ENCODE measurements around the gene CTXN2. TPM values are rescaled to one million over a fixed set of nuclear protein-coding genes. Genes with fewer than 3 reads are reported as not detected.

Gene CTXN2
- total and polyA plus RNA-seq, 2 of the 4 experiments (the other 2 are of a cell fraction), result not detected

DNA sequence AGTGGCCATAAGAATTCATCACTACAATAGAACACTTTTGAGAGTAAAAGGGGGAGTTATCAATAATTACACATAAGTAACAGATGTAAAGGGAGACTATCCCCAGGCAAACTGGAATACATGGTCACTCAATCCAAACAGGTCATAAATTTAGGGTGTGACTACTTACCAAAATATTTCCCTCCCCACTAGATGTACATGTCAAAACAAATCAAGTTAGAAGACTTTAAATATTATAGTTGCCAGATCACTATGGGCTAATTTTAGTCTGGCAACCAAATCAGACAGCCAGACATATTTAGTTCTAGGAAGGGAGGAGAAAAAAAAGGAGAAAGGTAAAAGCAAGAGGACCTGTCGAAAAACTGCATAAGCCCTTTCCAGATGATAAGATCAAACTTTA, 47.6 kb upstream of the CTXN2 start:
- no peak overlapping the region for H4K91ac ChIP-seq (ENCODE audit: insufficient read depth, low read depth, low read length)
- DNase-seq (peak; percentile 24), ATAC-seq (ENCODE audit: low read depth) (no peak)
- BruUV-seq (replicated peaks), result no TSS peak
- POLR2A ChIA-PET (ENCODE audit: unreplicated experiment), result no interaction called here
- no peak overlapping the region for H2AK5ac ChIP-seq (ENCODE audit: low read depth, low read length)
- H2BK120ac ChIP-seq (ENCODE audit: low read depth, low read length), result peak overlapping the region; percentile 75; the same call in 1 of the 2 replicates
- no peak overlapping the region for H2AK9ac ChIP-seq (replicated peaks; ENCODE audit: low read depth, low read length, poor library complexity)
- no peak overlapping the region for H3K18ac ChIP-seq (ENCODE audit: low read depth, low read length)
- H3K9me3 ChIP-seq (ENCODE audit: control insufficient read depth, insufficient read depth, low read length), result no peaks in the 10 kb centered on the region
- WGBS, 2 experiments (ENCODE audit: extremely low coverage in 2 of 2, insufficient read length in 1 of 2), result no CpG with 5 or more reads among the region's 1 CpG
- H3K4ac ChIP-seq (ENCODE audit: low read depth, low read length), result no peak overlapping the region; the same call in 1 of the 2 replicates
- no peak overlapping the region for H3K14ac ChIP-seq (replicated peaks; ENCODE audit: low read depth, low read length)
- no peak overlapping the region for H4K5ac ChIP-seq (ENCODE audit: low read depth, low read length)
- peak overlapping the region; percentile 71 for H3K4me2 ChIP-seq (ENCODE audit: low read depth, low read length)
- no peak overlapping the region for H3K4me3 ChIP-seq (ENCODE audit: insufficient read depth, low read depth, low read length)
- H3K27ac ChIP-seq (ENCODE audit: insufficient read depth, low read length), result no peak overlapping the region
- H2BK20ac ChIP-seq (ENCODE audit: low read depth, low read length), result no peak overlapping the region
- no peaks in the 10 kb centered on the region for H3K36me3 ChIP-seq (ENCODE audit: control insufficient read depth, insufficient read depth, low read length)
- H3K4me1 ChIP-seq (ENCODE audit: control insufficient read depth, insufficient read depth, low read length), result no peaks in the 10 kb centered on the region; the same call in none of the 2 replicates
- peak overlapping the region in 1 of 2 experiments; percentile 46; a peak in 1 of 4 replicates for H4K8ac ChIP-seq (ENCODE audit: low read depth in 2 of 2, low read length in 2 of 2)
- H3K56ac ChIP-seq (ENCODE audit: extremely low read depth, insufficient read depth, low read length), result no peak overlapping the region
- TF ChIP-seq MXI1 (IDR thresholded peaks at IDR 0.05; ENCODE audit: borderline replicate concordance, low read depth, low read length) (no peak), MAFK (IDR thresholded peaks at IDR 0.05; ENCODE audit: low read depth, low read length) (no peak), ELK1 (IDR thresholded peaks at IDR 0.05; ENCODE audit: borderline replicate concordance, low read depth, low read length) (no peak), BHLHE40 (IDR thresholded peaks at IDR 0.05; ENCODE audit: low read depth, low read length) (no peak), CHD1 (IDR thresholded peaks at IDR 0.05; ENCODE audit: low read depth, low read length) (no peak), RFX5 (IDR thresholded peaks at IDR 0.05; ENCODE audit: low read depth, low read length) (no peak), SMC3 (IDR thresholded peaks at IDR 0.05; ENCODE audit: low read depth, low read length) (no peak), CEBPB (IDR thresholded peaks at IDR 0.05; ENCODE audit: low read depth, low read length) (no peak), FOS (IDR thresholded peaks at IDR 0.05; ENCODE audit: low read depth, low read length) (no peak), RAD21 (IDR thresholded peaks at IDR 0.05; ENCODE audit: low read length) (no peak), NFE2L2 (IDR thresholded peaks at IDR 0.05; ENCODE audit: low read depth, low read length) (no peak), POLR2A (IDR thresholded peaks at IDR 0.05; ENCODE audit: low read depth, low read length) (no peak), MAZ (IDR thresholded peaks at IDR 0.05; ENCODE audit: borderline replicate concordance, low read depth, low read length) (no peak)
- TF ChIP-seq, protein P1, sequence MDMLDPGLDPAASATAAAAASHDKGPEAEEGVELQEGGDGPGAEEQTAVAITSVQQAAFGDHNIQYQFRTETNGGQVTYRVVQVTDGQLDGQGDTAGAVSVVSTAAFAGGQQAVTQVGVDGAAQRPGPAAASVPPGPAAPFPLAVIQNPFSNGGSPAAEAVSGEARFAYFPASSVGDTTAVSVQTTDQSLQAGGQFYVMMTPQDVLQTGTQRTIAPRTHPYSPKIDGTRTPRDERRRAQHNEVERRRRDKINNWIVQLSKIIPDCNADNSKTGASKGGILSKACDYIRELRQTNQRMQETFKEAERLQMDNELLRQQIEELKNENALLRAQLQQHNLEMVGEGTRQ (IDR thresholded peaks at IDR 0.05; ENCODE audit: low read depth, low read length), result no peak
- TF ChIP-seq, protein P2, sequence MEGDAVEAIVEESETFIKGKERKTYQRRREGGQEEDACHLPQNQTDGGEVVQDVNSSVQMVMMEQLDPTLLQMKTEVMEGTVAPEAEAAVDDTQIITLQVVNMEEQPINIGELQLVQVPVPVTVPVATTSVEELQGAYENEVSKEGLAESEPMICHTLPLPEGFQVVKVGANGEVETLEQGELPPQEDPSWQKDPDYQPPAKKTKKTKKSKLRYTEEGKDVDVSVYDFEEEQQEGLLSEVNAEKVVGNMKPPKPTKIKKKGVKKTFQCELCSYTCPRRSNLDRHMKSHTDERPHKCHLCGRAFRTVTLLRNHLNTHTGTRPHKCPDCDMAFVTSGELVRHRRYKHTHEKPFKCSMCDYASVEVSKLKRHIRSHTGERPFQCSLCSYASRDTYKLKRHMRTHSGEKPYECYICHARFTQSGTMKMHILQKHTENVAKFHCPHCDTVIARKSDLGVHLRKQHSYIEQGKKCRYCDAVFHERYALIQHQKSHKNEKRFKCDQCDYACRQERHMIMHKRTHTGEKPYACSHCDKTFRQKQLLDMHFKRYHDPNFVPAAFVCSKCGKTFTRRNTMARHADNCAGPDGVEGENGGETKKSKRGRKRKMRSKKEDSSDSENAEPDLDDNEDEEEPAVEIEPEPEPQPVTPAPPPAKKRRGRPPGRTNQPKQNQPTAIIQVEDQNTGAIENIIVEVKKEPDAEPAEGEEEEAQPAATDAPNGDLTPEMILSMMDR (conservative IDR thresholded peaks at IDR 0.05; ENCODE audit: low read depth, low read length), result no peak
- in situ Hi-C loops (cut with MboI; ENCODE audit: low sequenced_read_pairs) (no loop called here), intact Hi-C loops (cut with micrococcal nuclease) (no loop called here), dilution Hi-C loops (cut with HindIII; ENCODE audit: low sequenced_read_pairs, unreplicated experiment) (no loop called here)
- H3K9me1 ChIP-seq (ENCODE audit: insufficient read depth, low read length), result no peaks in the 10 kb centered on the region
- H2AFZ ChIP-seq (replicated peaks; ENCODE audit: low read length, poor library complexity), result no peak overlapping the region
- CTCF ChIA-PET, result no interaction called here
- no peaks in the 10 kb centered on the region for H3K79me1 ChIP-seq (ENCODE audit: low read depth in 1 of 2, low read length in 2 of 2)
- no peak overlapping the region for H3K23ac ChIP-seq (ENCODE audit: low read depth, low read length)
- H4K20me1 ChIP-seq (ENCODE audit: insufficient read depth, low read length), result no peaks in the 10 kb centered on the region
- H2BK5ac ChIP-seq (ENCODE audit: low read depth, low read length, poor library complexity, severe bottlenecking), result peak overlapping the region; percentile 82
- H3K9ac ChIP-seq (ENCODE audit: low read depth, low read length), result no peak overlapping the region
- H2BK15ac ChIP-seq (ENCODE audit: low read depth, low read length), result no peak overlapping the region
- no peaks in the 10 kb centered on the region for H3K27me3 ChIP-seq (ENCODE audit: control insufficient read depth, insufficient read depth, low read length)

Data from IMR-90 (cell line).